Measurements from ENCODE around the gene CYP3A7. TPM values are rescaled to one million over a fixed set of nuclear protein-coding genes. Genes with fewer than 3 reads are reported as not detected.
"Not testable (repeated sequence)": the region's sequence is repeated elsewhere in the genome, so short reads cannot be mapped to it uniquely, and the experiment has no call there.

CYP3A7 gene
- total RNA-seq, 1 experiment from 2014 or later = not detected

GRCh38 chr7:99752356-99752755, 17.4 kb upstream of the CYP3A7 start:
- POLR2A ChIA-PET (ENCODE audit: unreplicated experiment) = interaction anchor here (0.6 kb wide), 1 partner anchor 165 kb away, joined by 3 read pairs; no protein-coding TSS in a partner anchor
- no TSS peak for BruUV-seq (replicated peaks)
- peak overlapping the region; percentile 82; the same call in 1 of the 2 replicates for H3K4me2 ChIP-seq (ENCODE audit: low read length)

GRCh38 chr7:99751322-99752052, 16.5 kb upstream of the CYP3A7 start:
- peak; percentile 68 for DNase-seq
- CTCF ChIA-PET; H4K20me1 ChIP-seq (ENCODE audit: low read length); H3K9ac ChIP-seq (ENCODE audit: low read length); intact Hi-C loops (cut with micrococcal nuclease); H3F3A ChIP-seq (ENCODE audit: low read length, unreplicated experiment); H3K36me3 ChIP-seq (ENCODE audit: low read depth, low read length); POLR2A ChIA-PET (ENCODE audit: unreplicated experiment); H3K79me2 ChIP-seq (ENCODE audit: low read length); BruUV-seq (replicated peaks); H3K9me2 ChIP-seq (replicated peaks; ENCODE audit: low read length); H3K9me3 ChIP-seq (ENCODE audit: low read length); H3K27me3 ChIP-seq (ENCODE audit: low read length); H3K27ac ChIP-seq (ENCODE audit: low read length): not testable (repeated sequence)
- Histone ChIP-seq H2AFZ (ENCODE audit: low read length) (peak overlapping the region; percentile 83), H3K4me1 (ENCODE audit: insufficient read depth, low read length) (peaks cover 16% of the 10 kb centered on the region), H3K4me2 (ENCODE audit: low read length) (peak overlapping the region; percentile 82), H3K4me3 (ENCODE audit: low read length) (peak overlapping the region; percentile 49; the same call in 1 of the 2 replicates)
- peak; percentile 99 for ATAC-seq

More at GRCh38 chr7:99752356-99752755, 17.4 kb upstream of the CYP3A7 start:
- peak; percentile 3 for DNase-seq
- no peaks in the 10 kb centered on the region for H3K27me3 ChIP-seq (ENCODE audit: low read length)
- H3K4me1 ChIP-seq (ENCODE audit: insufficient read depth, low read length) = peaks cover 16% of the 10 kb centered on the region
- TF ChIP-seq CTCF (conservative IDR thresholded peaks at IDR 0.05; ENCODE audit: low read depth, low read length) (no peak), EZH2phosphoT487 (IDR thresholded peaks at IDR 0.05; ENCODE audit: borderline replicate concordance, low read length) (no peak), EZH2 (IDR thresholded peaks at IDR 0.05; ENCODE audit: low read length, unreplicated experiment) (no peak)
- no peaks in the 10 kb centered on the region for H4K20me1 ChIP-seq (ENCODE audit: low read length)
- H3K36me3 ChIP-seq (ENCODE audit: low read depth, low read length) = no peaks in the 10 kb centered on the region
- H3F3A ChIP-seq (ENCODE audit: low read length, unreplicated experiment) = no peaks in the 10 kb centered on the region
- ATAC-seq = peak; percentile 54
- CTCF ChIA-PET = no interaction called here
- no peak overlapping the region for H3K27ac ChIP-seq (ENCODE audit: low read length)
- no peak overlapping the region for H3K9ac ChIP-seq (ENCODE audit: low read length)
- H3K9me3 ChIP-seq (ENCODE audit: low read length) = no peaks in the 10 kb centered on the region
- intact Hi-C loops (cut with micrococcal nuclease) = no loop called here
- no peaks in the 10 kb centered on the region for H3K79me2 ChIP-seq (ENCODE audit: low read length)
- no peak overlapping the region for H3K4me3 ChIP-seq (ENCODE audit: low read length)
- H3K9me2 ChIP-seq (replicated peaks; ENCODE audit: low read length) = no peaks in the 10 kb centered on the region
- H2AFZ ChIP-seq (ENCODE audit: low read length) = no peak overlapping the region

- H3F3A ChIP-seq (ENCODE audit: low read length, unreplicated experiment) = no peaks in the 10 kb centered on the region
- DNase-seq (no peak), ATAC-seq (no peak)
- BruUV-seq (replicated peaks) = no TSS peak
- H3K79me2 ChIP-seq (ENCODE audit: low read length) = no peaks in the 10 kb centered on the region
- no peaks in the 10 kb centered on the region for H3K9me2 ChIP-seq (replicated peaks; ENCODE audit: low read length)
- H4K20me1 ChIP-seq (ENCODE audit: low read length) = no peaks in the 10 kb centered on the region
- H2AFZ ChIP-seq (ENCODE audit: low read length) = no peak overlapping the region
- no peak overlapping the region for H3K9ac ChIP-seq (ENCODE audit: low read length)
- H3K27me3 ChIP-seq (ENCODE audit: low read length) = no peaks in the 10 kb centered on the region
- H3K4me2 ChIP-seq (ENCODE audit: low read length) = no peak overlapping the region
- ChIA-PET POLR2A (ENCODE audit: unreplicated experiment) (no interaction called here), CTCF (no interaction called here)
- TF ChIP-seq CTCF (conservative IDR thresholded peaks at IDR 0.05; ENCODE audit: low read depth, low read length) (no peak), EZH2phosphoT487 (IDR thresholded peaks at IDR 0.05; ENCODE audit: borderline replicate concordance, low read length) (no peak), EZH2 (IDR thresholded peaks at IDR 0.05; ENCODE audit: low read length, unreplicated experiment) (no peak)
- peaks cover 16% of the 10 kb centered on the region for H3K4me1 ChIP-seq (ENCODE audit: insufficient read depth, low read length)
- no peaks in the 10 kb centered on the region for H3K9me3 ChIP-seq (ENCODE audit: low read length)
- intact Hi-C loops (cut with micrococcal nuclease) = no loop called here
- no peak overlapping the region for H3K27ac ChIP-seq (ENCODE audit: low read length)
- no peak overlapping the region for H3K4me3 ChIP-seq (ENCODE audit: low read length)
- H3K36me3 ChIP-seq (ENCODE audit: low read depth, low read length) = no peaks in the 10 kb centered on the region
These were observed 14.0 kb upstream of the CYP3A7 start for GRCh38 chr7:99748846-99749579.

- ATAC-seq; DNase-seq; CTCF ChIA-PET; H3K36me3 ChIP-seq (ENCODE audit: low read depth, low read length); H3K4me2 ChIP-seq (ENCODE audit: low read length); H3K79me2 ChIP-seq (ENCODE audit: low read length); intact Hi-C loops (cut with micrococcal nuclease); H3K27ac ChIP-seq (ENCODE audit: low read length); BruUV-seq (replicated peaks); H3K9me3 ChIP-seq (ENCODE audit: low read length); POLR2A ChIA-PET (ENCODE audit: unreplicated experiment); H3K4me3 ChIP-seq (ENCODE audit: low read length); H3K9me2 ChIP-seq (replicated peaks; ENCODE audit: low read length); H3F3A ChIP-seq (ENCODE audit: low read length, unreplicated experiment); H2AFZ ChIP-seq (ENCODE audit: low read length); H4K20me1 ChIP-seq (ENCODE audit: low read length); H3K27me3 ChIP-seq (ENCODE audit: low read length); H3K9ac ChIP-seq (ENCODE audit: low read length): not testable (repeated sequence)
- peaks cover 11% of the 10 kb centered on the region for H3K4me1 ChIP-seq (ENCODE audit: insufficient read depth, low read length)
These were observed 11.9 kb upstream of the CYP3A7 start for GRCh38 chr7:99746915-99747314.

GRCh38 chr7:99745395-99745794, 10.4 kb upstream of the CYP3A7 start:
- H4K20me1 ChIP-seq (ENCODE audit: low read length); H3K9me3 ChIP-seq (ENCODE audit: low read length); CTCF ChIA-PET; H3K4me2 ChIP-seq (ENCODE audit: low read length); H3K27me3 ChIP-seq (ENCODE audit: low read length); H3K36me3 ChIP-seq (ENCODE audit: low read depth, low read length); DNase-seq; POLR2A ChIA-PET (ENCODE audit: unreplicated experiment); ATAC-seq; H3K4me1 ChIP-seq (ENCODE audit: insufficient read depth, low read length); BruUV-seq (replicated peaks); intact Hi-C loops (cut with micrococcal nuclease); H3K9ac ChIP-seq (ENCODE audit: low read length); H3K27ac ChIP-seq (ENCODE audit: low read length); H2AFZ ChIP-seq (ENCODE audit: low read length); H3K79me2 ChIP-seq (ENCODE audit: low read length); H3K9me2 ChIP-seq (replicated peaks; ENCODE audit: low read length); H3F3A ChIP-seq (ENCODE audit: low read length, unreplicated experiment); H3K4me3 ChIP-seq (ENCODE audit: low read length): not testable (repeated sequence)

All from PC-3 (cell line).